GM21786 (cell line): ENCODE results near the gene DMRTB1.

Experiments
- ATAC-seq: cut with Tn5 transposase; IDR thresholded peaks from one replicate; pipeline ENCODE4 v1.9.1; 2021; ENCODE audit not compliant: unreplicated experiment

Gene DMRTB1

GRCh38 chr1:53459321-53460175 lies at the start of gene DMRTB1:
DMRTB1 (plus strand) TSS chr1:53459399; CDS start chr1:53459454, 55 bp downstream.
- no peak for ATAC-seq

GRCh38 chr1:53409695-53410094 lies 49.5 kb upstream of the DMRTB1 start:
- peak; percentile 8 for ATAC-seq

GRCh38 chr1:53410100-53410541 lies 49.1 kb upstream of the DMRTB1 start:
- ATAC-seq: peak; percentile 34

GRCh38 chr1:53410701-53411100 lies 48.5 kb upstream of the DMRTB1 start:
- no peak for ATAC-seq

GRCh38 chr1:53411541-53412152 lies 47.6 kb upstream of the DMRTB1 start:
- no peak for ATAC-seq

GRCh38 chr1:53412285-53413174 lies 46.7 kb upstream of the DMRTB1 start:
- no peak for ATAC-seq

GRCh38 chr1:53413175-53414001 lies 45.8 kb upstream of the DMRTB1 start:
- peak; percentile 53 for ATAC-seq

GRCh38 chr1:53414632-53415031 lies 44.6 kb upstream of the DMRTB1 start:
- no peak for ATAC-seq

- ATAC-seq: no peak
Measured at GRCh38 chr1:53415432-53415831, 43.8 kb upstream of the DMRTB1 start.

GRCh38 chr1:53416269-53416813 lies 42.9 kb upstream of the DMRTB1 start:
- ATAC-seq: no peak

GRCh38 chr1:53417074-53417511 lies 42.1 kb upstream of the DMRTB1 start:
- no peak for ATAC-seq

GRCh38 chr1:53419034-53419433 lies 40.2 kb upstream of the DMRTB1 start:
- ATAC-seq: no peak

- ATAC-seq: no peak
Measured at GRCh38 chr1:53420341-53420740, 38.9 kb upstream of the DMRTB1 start.

GRCh38 chr1:53421208-53421607 lies 38.0 kb upstream of the DMRTB1 start:
- no peak for ATAC-seq

GRCh38 chr1:53430261-53430660 lies 28.9 kb upstream of the DMRTB1 start:
- ATAC-seq: no peak

GRCh38 chr1:53430779-53431178 lies 28.4 kb upstream of the DMRTB1 start:
- no peak for ATAC-seq

GRCh38 chr1:53431244-53431643 lies 28.0 kb upstream of the DMRTB1 start:
- no peak for ATAC-seq

- no peak for ATAC-seq
Measured at GRCh38 chr1:53431805-53432565, 27.2 kb upstream of the DMRTB1 start.

- no peak for ATAC-seq
Measured at GRCh38 chr1:53432611-53433010, 26.6 kb upstream of the DMRTB1 start.
